ENCODE data around the gene CLIC2.

DNA sequence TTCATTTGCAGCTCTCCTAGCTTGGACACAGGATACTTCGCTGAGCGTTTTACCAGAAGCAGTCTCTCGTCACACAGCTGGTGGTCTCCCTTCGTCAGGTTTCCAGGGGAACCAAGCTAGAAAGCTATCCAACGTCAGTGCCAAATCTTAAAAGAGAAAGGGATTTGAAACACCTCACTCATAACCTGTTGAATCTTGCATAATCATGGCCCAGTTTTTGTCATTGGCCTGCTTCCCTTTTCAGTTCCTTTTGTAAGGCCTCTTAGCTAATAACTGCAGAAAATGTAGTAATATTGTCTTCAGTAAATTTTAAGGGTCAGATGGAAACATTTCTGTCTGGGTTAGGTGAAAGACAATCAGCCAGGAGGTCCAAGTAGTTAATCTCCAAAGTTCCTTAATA, 92.1 kb downstream of the CLIC2 start:
- TF ChIP-seq, protein P1, sequence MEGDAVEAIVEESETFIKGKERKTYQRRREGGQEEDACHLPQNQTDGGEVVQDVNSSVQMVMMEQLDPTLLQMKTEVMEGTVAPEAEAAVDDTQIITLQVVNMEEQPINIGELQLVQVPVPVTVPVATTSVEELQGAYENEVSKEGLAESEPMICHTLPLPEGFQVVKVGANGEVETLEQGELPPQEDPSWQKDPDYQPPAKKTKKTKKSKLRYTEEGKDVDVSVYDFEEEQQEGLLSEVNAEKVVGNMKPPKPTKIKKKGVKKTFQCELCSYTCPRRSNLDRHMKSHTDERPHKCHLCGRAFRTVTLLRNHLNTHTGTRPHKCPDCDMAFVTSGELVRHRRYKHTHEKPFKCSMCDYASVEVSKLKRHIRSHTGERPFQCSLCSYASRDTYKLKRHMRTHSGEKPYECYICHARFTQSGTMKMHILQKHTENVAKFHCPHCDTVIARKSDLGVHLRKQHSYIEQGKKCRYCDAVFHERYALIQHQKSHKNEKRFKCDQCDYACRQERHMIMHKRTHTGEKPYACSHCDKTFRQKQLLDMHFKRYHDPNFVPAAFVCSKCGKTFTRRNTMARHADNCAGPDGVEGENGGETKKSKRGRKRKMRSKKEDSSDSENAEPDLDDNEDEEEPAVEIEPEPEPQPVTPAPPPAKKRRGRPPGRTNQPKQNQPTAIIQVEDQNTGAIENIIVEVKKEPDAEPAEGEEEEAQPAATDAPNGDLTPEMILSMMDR (optimal IDR thresholded peaks at IDR 0.05 in 1 of 3, IDR thresholded peaks at IDR 0.05 in 1 of 3, conservative IDR thresholded peaks at IDR 0.05 in 1 of 3; ENCODE audit: extremely low read depth in 1 of 3, insufficient read depth in 2 of 3, low read length in 3 of 3) = no peak
- TF ChIP-seq EZH2 (IDR thresholded peaks at IDR 0.05; ENCODE audit: low read length) = no peak

Data from keratinocyte (primary cell).